Astrocyte of the cerebellum (primary cell): ENCODE measurements around the gene INPP5K.

ENCODE experiments used
- DNase-seq: peaks from one replicate; pipeline ENCODE4 v3.0.0-alpha.2; 2011; ENCODE audit warnings: low read depth
- H3K4me3 ChIP-seq: 2 replicates; pipeline ENCODE4 v1.5.1; 2011; ENCODE audit warnings: mild to moderate bottlenecking, low read depth, low read length, moderate library complexity
- CTCF ChIP-seq: IDR thresholded peaks from 2 replicates; pipeline ENCODE4 v1.5.1; 2012; ENCODE audit warnings: low read length, low read depth, moderate library complexity, mild to moderate bottlenecking; ENCODE audit errors: missing control alignments
- in situ Hi-C: cut with HindIII; loops from 2 replicates; pipeline ENCODE4 v1.10.0; 2017; ENCODE audit warnings: low sequenced_read_pairs

INPP5K gene

GRCh38 chr17:1506649-1507267 is 9.7 kb downstream of the INPP5K start:
- no peak overlapping the region for H3K4me3 ChIP-seq
- DNase-seq = no peak
- TF ChIP-seq CTCF = no peak
- in situ Hi-C loops = loop anchor here (5.0 kb wide), 2 partner anchors 59 to 129 kb away; no protein-coding TSS in a partner anchor

- no peak for TF ChIP-seq CTCF
- in situ Hi-C loops = loop anchor here (5.0 kb wide), 2 partner anchors 58 to 128 kb away; no protein-coding TSS in a partner anchor
- no peak overlapping the region for H3K4me3 ChIP-seq
- DNase-seq = no peak
Observed at GRCh38 chr17:1505586-1505985, 10.8 kb downstream of the INPP5K start.

- H3K4me3 ChIP-seq = no peak overlapping the region
- no peak for DNase-seq
- TF ChIP-seq CTCF = no peak
- in situ Hi-C loops = loop anchor here (5.0 kb wide), 2 partner anchors 58 to 128 kb away; no protein-coding TSS in a partner anchor
Observed at GRCh38 chr17:1504866-1505265, 11.5 kb downstream of the INPP5K start.

- no peak for TF ChIP-seq CTCF
- in situ Hi-C loops = no loop called here
- H3K4me3 ChIP-seq = no peak overlapping the region
- DNase-seq = no peak
Observed at GRCh38 chr17:1503699-1504098, 12.7 kb downstream of the INPP5K start.

- DNase-seq = peak; percentile 55
- no peak for TF ChIP-seq CTCF
- in situ Hi-C loops = no loop called here
- no peak overlapping the region for H3K4me3 ChIP-seq
Observed at GRCh38 chr17:1498869-1499268, 17.5 kb downstream of the INPP5K start.

GRCh38 chr17:1498233-1498632 is 18.2 kb downstream of the INPP5K start:
- in situ Hi-C loops = no loop called here
- DNase-seq = no peak
- TF ChIP-seq CTCF = no peak
- no peak overlapping the region for H3K4me3 ChIP-seq
